A549 (cell line): ENCODE results near the gene COBLL1. TPM values are rescaled to one million over a fixed set of nuclear protein-coding genes. Genes with fewer than 3 reads are reported as not detected.

Source experiments
- ATAC-seq, 2 experiments: fragments of 200-7000 bp in 1 of 2; fragments of >200 bp in 1 of 2; cut with Nextera tagmentation in 1 of 2; cut with Tn5 transposase in 1 of 2; 3 replicates each; pipeline versions ENCODE4 v1.8.0 to v1.9.1; 2018 to 2020; ENCODE audit warnings: mild to moderate bottlenecking in 1 of 2, moderate library complexity in 1 of 2
- CTCF ChIA-PET: fragments of 300-600 bp; sonication (Branson Sonifier 250); formaldehyde crosslinking; extraction: SDS; loops from one replicate; lab custom pipeline; 2021; ENCODE audit warnings: antibody characterized with exemption, inconsistent platforms; lab: Yijun Ruan, JAX
- POLR2A ChIA-PET: fragments of 350-600 bp; formaldehyde crosslinking; extraction: SDS; loops from one replicate; lab custom pipeline; 2021; ENCODE audit warnings: antibody characterized with exemption, inconsistent platforms; lab: Yijun Ruan, JAX
- DNase-seq, 2 experiments: peaks; one replicate each; pipeline versions ENCODE4 v3.0.0 to v3.0.0-alpha.2; 2011 to 2016; ENCODE audit warnings: low read depth in 1 of 2, low spot score in 1 of 2
- FAIRE-seq: peaks from 2 replicates; lab custom pipeline; 2011; peaks lifted over from hg19 to GRCh38; lab: Jason Lieb, UNC
- H3K27ac ChIP-seq, 2 experiments: fragments of >200 bp; sonication (Bioruptor Twin); formaldehyde crosslinking; 3 replicates each; pipeline ENCODE4 v1.5.1; 2016 to 2017
- H3K4me1 ChIP-seq: fragments of >200 bp; sonication (Bioruptor Twin); formaldehyde crosslinking; 3 replicates; pipeline ENCODE4 v1.6.1; 2016
- H3K4me2 ChIP-seq: fragments of >200 bp; sonication (Bioruptor Twin); formaldehyde crosslinking; 3 replicates; pipeline ENCODE4 v1.6.1; 2016
- H3K4me3 ChIP-seq: fragments of >200 bp; sonication (Bioruptor Twin); formaldehyde crosslinking; 3 replicates; pipeline ENCODE4 v1.5.1; 2016
- H3K9me3 ChIP-seq: fragments of >200 bp; sonication (Bioruptor Twin); formaldehyde crosslinking; 3 replicates; pipeline ENCODE4 v1.6.1; 2016
- BHLHE40 ChIP-seq: IDR thresholded peaks from 2 replicates; pipeline ENCODE4 v1.6.1; 2012; ENCODE audit warnings: low read depth, low read length, inconsistent platforms
- EP300 ChIP-seq, 2 experiments: fragments of >200 bp; sonication (Bioruptor Twin); formaldehyde crosslinking; IDR thresholded peaks; 2 replicates in 1 of 2; 3 replicates in 1 of 2; pipeline ENCODE4 v1.6.1; 2016 to 2017
- FOSB ChIP-seq: fragments of 250-450 bp; sonication (Bioruptor Pico); IDR thresholded peaks from 2 replicates; pipeline ENCODE4 v1.5.0; 2020; ENCODE audit warnings: mild to moderate bottlenecking, moderate library complexity
- FOSL2 ChIP-seq, 2 experiments: fragments of 450-650 bp in 1 of 2; fragments of >200 bp in 1 of 2; sonication (Bioruptor Twin) in 1 of 2; formaldehyde crosslinking; IDR thresholded peaks; 2 replicates each; pipeline versions ENCODE4 v1.5.0 to v1.6.1; 2016 to 2020; ENCODE audit warnings: mild to moderate bottlenecking in 1 of 2, moderate library complexity in 1 of 2
- FOXS1 ChIP-seq: fragments of 250-450 bp; sonication (Bioruptor Pico); IDR thresholded peaks from 2 replicates; pipeline ENCODE4 v1.5.0; 2020; ENCODE audit warnings: mild to moderate bottlenecking, moderate library complexity
- HOXB13 ChIP-seq: fragments of 250-450 bp; sonication (Bioruptor Pico); IDR thresholded peaks from 2 replicates; pipeline ENCODE4 v1.5.0; 2020; ENCODE audit warnings: low read depth, mild to moderate bottlenecking, moderate library complexity
- JUN ChIP-seq, 2 experiments: fragments of >200 bp; sonication (Bioruptor Twin); formaldehyde crosslinking; IDR thresholded peaks; 2 replicates in 1 of 2; 3 replicates in 1 of 2; pipeline ENCODE4 v1.6.1; 2016 to 2017
- JUNB ChIP-seq: fragments of >200 bp; sonication (Bioruptor Twin); formaldehyde crosslinking; IDR thresholded peaks from 2 replicates; pipeline ENCODE4 v1.6.1; 2016
- MAZ ChIP-seq: fragments of 150-350 bp; IDR thresholded peaks from 2 replicates; pipeline ENCODE4 v1.6.1; 2014; ENCODE audit warnings: antibody characterized with exemption, low read depth, low read length, borderline replicate concordance
- POLR2A ChIP-seq: IDR thresholded peaks from 2 replicates; pipeline ENCODE4 v1.6.1; 2012; ENCODE audit warnings: mild to moderate bottlenecking, low read length
- POLR2AphosphoS2 ChIP-seq: conservative IDR thresholded peaks from 2 replicates; pipeline ENCODE4 v1.6.1; 2012; ENCODE audit warnings: low read length, improper control_type of control experiment, inconsistent platforms
- RFX5 ChIP-seq: fragments of 450-650 bp; IDR thresholded peaks from 2 replicates; pipeline ENCODE4 v1.7.1; 2014; ENCODE audit warnings: antibody characterized with exemption, mild to moderate bottlenecking, moderate library complexity
- RNF2 ChIP-seq: fragments of 200-600 bp; sonication (generic); IDR thresholded peaks from 2 replicates; pipeline ENCODE4 v1.6.1; 2016; ENCODE audit warnings: low read depth, mild to moderate bottlenecking, antibody characterized with exemption, moderate library complexity, borderline replicate concordance
- SMC3 ChIP-seq: fragments of >200 bp; sonication (Bioruptor Twin); formaldehyde crosslinking; IDR thresholded peaks from 3 replicates; pipeline ENCODE4 v1.6.1; 2018; ENCODE audit warnings: inconsistent platforms
- WGBS: methylation state at CpG from one replicate; pipeline ENCODE4 v1.1.6; 2017; ENCODE audit errors: missing lambda C conversion rate; 5-methylcytosine and 5-hydroxymethylcytosine counted together
- polyA plus RNA-seq, 4 experiments: library from polyadenylated mRNA; depleted of rRNA in 3 of 4; stranded (reverse); fragments of >200 nt; fragmentation: RNase III in 1 of 4; extraction: RNeasy Plus Mini Kit Qiagen cat#74134 plus additional on column Dnase treatment in 1 of 4; gene quantifications; 2 replicates in 3 of 4; 3 replicates in 1 of 4; pipeline ENCODE4 v1.2.3, GENCODE V29; 2011 to 2017
- TF ChIP-seq, protein P1 (sequence below): fragments of >200 bp; sonication (Bioruptor Twin); formaldehyde crosslinking; IDR thresholded peaks from 2 replicates; pipeline ENCODE4 v1.6.1; 2016
- TF ChIP-seq, protein P2 (sequence below): fragments of 200-600 bp; sonication (generic); IDR thresholded peaks from 2 replicates; pipeline ENCODE4 v1.6.1; 2016; ENCODE audit warnings: antibody characterized with exemption, mild to moderate bottlenecking, moderate library complexity
- TF ChIP-seq, protein P3 (sequence below): fragments of 450-650 bp; IDR thresholded peaks from 2 replicates; pipeline ENCODE4 v1.6.1; 2014; ENCODE audit warnings: antibody characterized with exemption
- TF ChIP-seq, protein P4 (sequence below): fragments of >200 bp; sonication (Bioruptor Twin); formaldehyde crosslinking; IDR thresholded peaks from 3 replicates; pipeline ENCODE4 v1.6.1; 2016
- TF ChIP-seq, protein P5 (sequence below): fragments of >200 bp; sonication (Bioruptor Twin); formaldehyde crosslinking; IDR thresholded peaks from 3 replicates; pipeline ENCODE4 v1.5.1; 2016

The COBLL1 gene
- polyA plus RNA-seq, 2 of the 4 experiments (the other 2 are of a cell fraction), result 2.6 to 5.3 TPM

DNA sequence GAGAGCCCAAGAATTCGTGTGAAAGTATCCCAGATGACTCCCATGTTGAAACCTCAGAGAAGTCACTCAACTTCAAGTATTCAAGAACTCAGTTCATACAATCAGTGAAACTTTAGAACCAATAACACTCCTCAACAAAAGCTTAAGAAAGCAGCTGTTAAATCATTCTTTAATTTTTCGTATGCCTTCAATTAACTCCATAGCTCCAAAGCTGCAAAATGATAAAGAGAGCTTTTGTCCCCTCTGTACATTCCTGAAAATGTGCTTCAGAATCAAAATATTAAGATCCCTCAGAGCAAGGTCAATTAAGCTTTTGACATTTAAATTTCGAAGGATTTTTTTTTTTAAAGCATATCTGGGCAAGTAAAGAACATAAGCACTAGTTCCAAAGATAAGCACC, 4.7 kb downstream of the COBLL1 start:
- Histone ChIP-seq H3K4me1 (peaks cover 8% of the 10 kb centered on the region; the same call in 2 of the 3 replicates), H3K4me3 (no peak overlapping the region), H3K4me2 (no peak overlapping the region), H3K9me3 (no peaks in the 10 kb centered on the region), H3K27ac (no peak overlapping the region)
- ATAC-seq (no peak), FAIRE-seq (no peak), DNase-seq (no peak)
- TF ChIP-seq RNF2 (no peak), EP300 (IDR thresholded peaks at IDR 0.05) (no peak), JUN (IDR thresholded peaks at IDR 0.05) (no peak), MAZ (no peak), SMC3 (no peak), FOSB (CRISPR knock-in tag) (no peak), BHLHE40 (no peak), JUNB (no peak), HOXB13 (CRISPR knock-in tag) (no peak), RFX5 (no peak)
- TF ChIP-seq, protein P1, sequence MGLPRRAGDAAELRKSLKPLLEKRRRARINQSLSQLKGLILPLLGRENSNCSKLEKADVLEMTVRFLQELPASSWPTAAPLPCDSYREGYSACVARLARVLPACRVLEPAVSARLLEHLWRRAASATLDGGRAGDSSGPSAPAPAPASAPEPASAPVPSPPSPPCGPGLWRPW, result no peak
- TF ChIP-seq, protein P2, sequence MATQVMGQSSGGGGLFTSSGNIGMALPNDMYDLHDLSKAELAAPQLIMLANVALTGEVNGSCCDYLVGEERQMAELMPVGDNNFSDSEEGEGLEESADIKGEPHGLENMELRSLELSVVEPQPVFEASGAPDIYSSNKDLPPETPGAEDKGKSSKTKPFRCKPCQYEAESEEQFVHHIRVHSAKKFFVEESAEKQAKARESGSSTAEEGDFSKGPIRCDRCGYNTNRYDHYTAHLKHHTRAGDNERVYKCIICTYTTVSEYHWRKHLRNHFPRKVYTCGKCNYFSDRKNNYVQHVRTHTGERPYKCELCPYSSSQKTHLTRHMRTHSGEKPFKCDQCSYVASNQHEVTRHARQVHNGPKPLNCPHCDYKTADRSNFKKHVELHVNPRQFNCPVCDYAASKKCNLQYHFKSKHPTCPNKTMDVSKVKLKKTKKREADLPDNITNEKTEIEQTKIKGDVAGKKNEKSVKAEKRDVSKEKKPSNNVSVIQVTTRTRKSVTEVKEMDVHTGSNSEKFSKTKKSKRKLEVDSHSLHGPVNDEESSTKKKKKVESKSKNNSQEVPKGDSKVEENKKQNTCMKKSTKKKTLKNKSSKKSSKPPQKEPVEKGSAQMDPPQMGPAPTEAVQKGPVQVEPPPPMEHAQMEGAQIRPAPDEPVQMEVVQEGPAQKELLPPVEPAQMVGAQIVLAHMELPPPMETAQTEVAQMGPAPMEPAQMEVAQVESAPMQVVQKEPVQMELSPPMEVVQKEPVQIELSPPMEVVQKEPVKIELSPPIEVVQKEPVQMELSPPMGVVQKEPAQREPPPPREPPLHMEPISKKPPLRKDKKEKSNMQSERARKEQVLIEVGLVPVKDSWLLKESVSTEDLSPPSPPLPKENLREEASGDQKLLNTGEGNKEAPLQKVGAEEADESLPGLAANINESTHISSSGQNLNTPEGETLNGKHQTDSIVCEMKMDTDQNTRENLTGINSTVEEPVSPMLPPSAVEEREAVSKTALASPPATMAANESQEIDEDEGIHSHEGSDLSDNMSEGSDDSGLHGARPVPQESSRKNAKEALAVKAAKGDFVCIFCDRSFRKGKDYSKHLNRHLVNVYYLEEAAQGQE, result no peak
- TF ChIP-seq, protein P3, sequence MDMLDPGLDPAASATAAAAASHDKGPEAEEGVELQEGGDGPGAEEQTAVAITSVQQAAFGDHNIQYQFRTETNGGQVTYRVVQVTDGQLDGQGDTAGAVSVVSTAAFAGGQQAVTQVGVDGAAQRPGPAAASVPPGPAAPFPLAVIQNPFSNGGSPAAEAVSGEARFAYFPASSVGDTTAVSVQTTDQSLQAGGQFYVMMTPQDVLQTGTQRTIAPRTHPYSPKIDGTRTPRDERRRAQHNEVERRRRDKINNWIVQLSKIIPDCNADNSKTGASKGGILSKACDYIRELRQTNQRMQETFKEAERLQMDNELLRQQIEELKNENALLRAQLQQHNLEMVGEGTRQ, result no peak
- POLR2A ChIA-PET, result no interaction called here
- CTCF ChIA-PET, result interaction anchor here (0.7 kb wide), 1 partner anchor 11 kb away, joined by 3 read pairs; no protein-coding TSS in a partner anchor
- 60% methylated on average over 3 of the region's 3 CpGs for WGBS

DNA sequence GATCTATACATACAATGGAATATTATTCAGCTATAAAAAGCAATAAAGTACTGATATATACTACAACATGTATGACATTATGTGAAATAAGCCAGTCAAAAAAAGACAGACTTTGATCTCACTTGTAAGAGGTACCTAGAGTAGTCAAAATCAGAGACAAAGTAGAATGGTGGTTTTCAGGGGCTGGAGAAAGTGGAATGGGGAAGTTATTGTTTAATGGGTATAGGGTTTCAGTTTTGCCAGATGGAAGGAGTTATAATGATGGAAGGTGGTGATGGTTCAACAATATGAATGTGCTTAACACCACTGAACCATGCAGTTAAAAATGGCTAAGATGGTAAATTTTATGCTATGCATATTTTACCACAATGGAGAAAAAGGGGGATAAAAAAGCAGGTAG, 6.3 kb downstream of the COBLL1 start:
- ChIA-PET CTCF (no interaction called here), POLR2A (no interaction called here)
- DNase-seq (no peak), FAIRE-seq (no peak), ATAC-seq (no peak)
- TF ChIP-seq, protein P4, sequence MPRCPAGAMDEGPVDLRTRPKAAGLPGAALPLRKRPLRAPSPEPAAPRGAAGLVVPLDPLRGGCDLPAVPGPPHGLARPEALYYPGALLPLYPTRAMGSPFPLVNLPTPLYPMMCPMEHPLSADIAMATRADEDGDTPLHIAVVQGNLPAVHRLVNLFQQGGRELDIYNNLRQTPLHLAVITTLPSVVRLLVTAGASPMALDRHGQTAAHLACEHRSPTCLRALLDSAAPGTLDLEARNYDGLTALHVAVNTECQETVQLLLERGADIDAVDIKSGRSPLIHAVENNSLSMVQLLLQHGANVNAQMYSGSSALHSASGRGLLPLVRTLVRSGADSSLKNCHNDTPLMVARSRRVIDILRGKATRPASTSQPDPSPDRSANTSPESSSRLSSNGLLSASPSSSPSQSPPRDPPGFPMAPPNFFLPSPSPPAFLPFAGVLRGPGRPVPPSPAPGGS, result no peak
- TF ChIP-seq BHLHE40 (no peak), FOXS1 (CRISPR knock-in tag) (no peak), POLR2AphosphoS2 (no peak), JUN (IDR thresholded peaks at IDR 0.05) (no peak), FOSL2 (IDR thresholded peaks at IDR 0.05) (no peak), FOSL2 (CRISPR knock-in tag; IDR thresholded peaks at IDR 0.05) (no peak), POLR2A (no peak)
- TF ChIP-seq, protein P5, sequence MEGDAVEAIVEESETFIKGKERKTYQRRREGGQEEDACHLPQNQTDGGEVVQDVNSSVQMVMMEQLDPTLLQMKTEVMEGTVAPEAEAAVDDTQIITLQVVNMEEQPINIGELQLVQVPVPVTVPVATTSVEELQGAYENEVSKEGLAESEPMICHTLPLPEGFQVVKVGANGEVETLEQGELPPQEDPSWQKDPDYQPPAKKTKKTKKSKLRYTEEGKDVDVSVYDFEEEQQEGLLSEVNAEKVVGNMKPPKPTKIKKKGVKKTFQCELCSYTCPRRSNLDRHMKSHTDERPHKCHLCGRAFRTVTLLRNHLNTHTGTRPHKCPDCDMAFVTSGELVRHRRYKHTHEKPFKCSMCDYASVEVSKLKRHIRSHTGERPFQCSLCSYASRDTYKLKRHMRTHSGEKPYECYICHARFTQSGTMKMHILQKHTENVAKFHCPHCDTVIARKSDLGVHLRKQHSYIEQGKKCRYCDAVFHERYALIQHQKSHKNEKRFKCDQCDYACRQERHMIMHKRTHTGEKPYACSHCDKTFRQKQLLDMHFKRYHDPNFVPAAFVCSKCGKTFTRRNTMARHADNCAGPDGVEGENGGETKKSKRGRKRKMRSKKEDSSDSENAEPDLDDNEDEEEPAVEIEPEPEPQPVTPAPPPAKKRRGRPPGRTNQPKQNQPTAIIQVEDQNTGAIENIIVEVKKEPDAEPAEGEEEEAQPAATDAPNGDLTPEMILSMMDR, result no peak
- Histone ChIP-seq H3K4me1 (peaks cover 7% of the 10 kb centered on the region; the same call in 2 of the 3 replicates), H3K27ac (no peak overlapping the region), H3K4me2 (no peak overlapping the region), H3K9me3 (no peaks in the 10 kb centered on the region), H3K4me3 (no peak overlapping the region)
